HepG2 (cell line): Measurements from ENCODE around the gene MED23. TPM values are rescaled to one million over a fixed set of nuclear protein-coding genes. Genes with fewer than 3 reads are reported as not detected.

ENCODE experiments used
- HDAC1 ChIP-seq: sonication (generic); formaldehyde crosslinking; IDR thresholded peaks from 2 replicates; pipeline ENCODE4 v1.5.1; 2020; ENCODE audit warnings: mild to moderate bottlenecking, missing genetic modification reagents
- TARDBP ChIP-seq: sonication (generic); formaldehyde crosslinking; IDR thresholded peaks from 2 replicates; pipeline ENCODE4 v1.8.0; 2022; ENCODE audit warnings: mild to moderate bottlenecking, missing genetic modification reagents
- TFDP2 ChIP-seq: sonication (generic); formaldehyde crosslinking; IDR thresholded peaks from 2 replicates; pipeline ENCODE4 v1.4.0; 2020; ENCODE audit warnings: missing genetic modification reagents
- ZBTB1 ChIP-seq: sonication (generic); formaldehyde crosslinking; IDR thresholded peaks from 2 replicates; pipeline ENCODE4 v1.4.0; 2020; ENCODE audit warnings: missing genetic modification reagents, borderline replicate concordance
- ZBTB40 ChIP-seq, 2 experiments: fragments of 450-650 bp in 1 of 2; sonication (generic) in 1 of 2; formaldehyde crosslinking in 1 of 2; IDR thresholded peaks; 2 replicates each; pipeline versions ENCODE4 v1.6.1 to v1.8.0; 2016 to 2022; ENCODE audit warnings: antibody characterized with exemption in 1 of 2, mild to moderate bottlenecking in 1 of 2, missing genetic modification reagents in 1 of 2
- ZEB1 ChIP-seq: IDR thresholded peaks from 2 replicates; pipeline ENCODE4 v1.6.1; 2012; ENCODE audit warnings: mild to moderate bottlenecking, low read depth, inconsistent platforms; ENCODE audit not compliant: insufficient replicate concordance
- ZNF143 ChIP-seq: sonication (generic); formaldehyde crosslinking; IDR thresholded peaks from 2 replicates; pipeline ENCODE4 v1.4.0; 2020; ENCODE audit warnings: missing genetic modification reagents
- ZNF225 ChIP-seq: sonication (generic); formaldehyde crosslinking; IDR thresholded peaks from 2 replicates; pipeline ENCODE4 v1.4.0; 2020; ENCODE audit warnings: mild to moderate bottlenecking, missing genetic modification reagents
- ZNF503 ChIP-seq: sonication (generic); formaldehyde crosslinking; IDR thresholded peaks from 2 replicates; pipeline ENCODE4 v1.4.0; 2020; ENCODE audit warnings: missing genetic modification reagents
- ZNF512B ChIP-seq: sonication (generic); formaldehyde crosslinking; IDR thresholded peaks from 2 replicates; pipeline ENCODE4 v1.5.1; 2020; ENCODE audit warnings: missing genetic modification reagents, mild to moderate bottlenecking, borderline replicate concordance
- ZNF740 ChIP-seq: sonication (generic); formaldehyde crosslinking; IDR thresholded peaks from 2 replicates; pipeline ENCODE4 v1.4.0; 2020; ENCODE audit warnings: missing genetic modification reagents
- ZNF816 ChIP-seq: sonication (generic); formaldehyde crosslinking; IDR thresholded peaks from 2 replicates; pipeline ENCODE4 v1.8.0; 2022; ENCODE audit warnings: missing genetic modification reagents, mild to moderate bottlenecking, borderline replicate concordance
- ZSCAN29 ChIP-seq: sonication (generic); formaldehyde crosslinking; conservative IDR thresholded peaks from 2 replicates; pipeline ENCODE4 v1.4.0; 2020; ENCODE audit warnings: mild to moderate bottlenecking, missing genetic modification reagents
- polyA plus RNA-seq, 8 experiments: library from polyadenylated mRNA; depleted of rRNA in 3 of 8; stranded (reverse) in 7 of 8; unstranded in 1 of 8; fragments of >200 nt; fragmentation: Illumina TruSeq in 4 of 8; extraction: Trizol in 4 of 8; gene quantifications; 2 replicates each; pipeline versions ENCODE4 v1.2.1 to v1.2.3, GENCODE V29; 2011 to 2016; ENCODE audit warnings: low read depth in 4 of 8, missing spikeins in 1 of 8, mixed read lengths in 1 of 8; ENCODE audit not compliant: insufficient read depth in 1 of 8
- total RNA-seq, 5 experiments: library from RNA; depleted of rRNA; stranded (reverse); fragments of >200 nt; fragmentation: Illumina TruSeq; extraction: Trizol; gene quantifications; 2 replicates each; pipeline ENCODE4 v1.2.3, GENCODE V29; 2016; ENCODE audit warnings: low read depth in 1 of 5

Gene MED23
- total and polyA plus RNA-seq, 2 of the 13 experiments (the other 11 are each of a cell fraction or from before 2014, with no cell fraction given) = 34.9 to 50.5 TPM

GRCh38 chr6:131575834-131576478 is 52.1 kb downstream of the MED23 start (continued):
- no peak for TF ChIP-seq ZBTB40 (IDR thresholded peaks at IDR 0.05)
- no peak for TF ChIP-seq ZBTB40 (CRISPR knock-in tag; IDR thresholded peaks at IDR 0.05)
- no peak for TF ChIP-seq ZSCAN29
- no peak for TF ChIP-seq ZNF512B (CRISPR knock-in tag)
- TF ChIP-seq ZNF143 (CRISPR knock-in tag) = no peak
- TF ChIP-seq ZBTB1 (CRISPR knock-in tag) = no peak
- no peak for TF ChIP-seq ZNF740 (CRISPR knock-in tag)
- peak; percentile 52; the same call in 1 of the 2 replicates for TF ChIP-seq HDAC1 (CRISPR knock-in tag)
- TF ChIP-seq TFDP2 (CRISPR knock-in tag) = no peak
- no peak for TF ChIP-seq ZEB1
- TF ChIP-seq ZNF503 = no peak
- peak; percentile 96 for TF ChIP-seq TARDBP (CRISPR knock-in tag)
- no peak for TF ChIP-seq ZNF225 (CRISPR knock-in tag)
- TF ChIP-seq ZNF816 (CRISPR knock-in tag) = no peak
